NT2/D1 (cell line): ENCODE measurements around the gene DIDO1.

ENCODE experiments used
- SUZ12 ChIP-seq: IDR thresholded peaks from 2 replicates; pipeline ENCODE4 v1.6.1; 2011; ENCODE audit not compliant: insufficient read length, insufficient read depth; ENCODE audit errors: extremely low read depth
- YY1 ChIP-seq: IDR thresholded peaks from 2 replicates; pipeline ENCODE4 v1.6.1; 2011; ENCODE audit not compliant: insufficient read length, insufficient read depth
- ZNF274 ChIP-seq: IDR thresholded peaks from 2 replicates; pipeline ENCODE4 v1.6.1; 2011; ENCODE audit warnings: mild to moderate bottlenecking, low read depth, low read length

DNA sequence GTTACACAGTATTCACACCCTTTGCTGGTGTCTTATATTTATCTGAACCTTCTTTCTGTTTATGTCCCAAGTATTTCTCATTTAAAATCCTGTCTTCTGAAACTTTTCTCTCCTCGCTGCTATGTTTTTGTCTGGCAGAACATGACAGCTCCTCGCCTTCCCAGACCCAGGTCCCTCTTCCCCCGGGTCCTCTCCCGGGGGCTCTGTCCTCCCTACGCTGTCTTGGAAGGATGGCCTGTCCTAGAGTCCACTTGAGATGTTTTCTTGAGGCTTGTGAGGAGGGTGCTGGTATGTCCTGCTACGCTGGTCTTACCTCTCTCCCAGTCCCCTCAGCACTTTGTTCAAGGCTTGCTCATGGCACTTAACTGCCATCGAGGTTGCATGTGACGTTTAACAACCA, 17.9 kb upstream of the DIDO1 start:
- no peak for TF ChIP-seq YY1
- TF ChIP-seq ZNF274, result no peak
- no peak for TF ChIP-seq SUZ12
